OCI-LY1 (cell line): Measurements from ENCODE around the gene PWP1.

Experiments used
- H2AFZ ChIP-seq: fragments of 200-600 bp; sonication (generic), shearing (Covaris generic); 2 replicates; pipeline ENCODE4 v1.6.0; 2014; ENCODE audit warnings: antibody characterized with exemption, mild to moderate bottlenecking, low read length
- H3F3A ChIP-seq: fragments of 200-600 bp; sonication (generic), shearing (Covaris generic); 2 replicates; pipeline ENCODE4 v1.6.0; 2014; ENCODE audit warnings: mild to moderate bottlenecking, antibody characterized with exemption, low read length, moderate library complexity; ENCODE audit not compliant: insufficient read depth
- H3K27ac ChIP-seq: fragments of 200-600 bp; sonication (generic); 2 replicates; pipeline ENCODE4 v1.5.1; 2014; ENCODE audit warnings: low read length, mixed run types, mild to moderate bottlenecking, low read depth; ENCODE audit not compliant: poor library complexity, severe bottlenecking
- H3K27me3 ChIP-seq: fragments of 200-600 bp; sonication (generic); 2 replicates; pipeline ENCODE4 v1.6.0; 2014; ENCODE audit warnings: antibody characterized with exemption, mild to moderate bottlenecking, low read length, moderate library complexity; ENCODE audit not compliant: insufficient read depth
- H3K36me3 ChIP-seq: fragments of 200-600 bp; sonication (generic); 2 replicates; pipeline ENCODE4 v1.6.1; 2014; ENCODE audit warnings: mild to moderate bottlenecking, antibody characterized with exemption, low read length, moderate library complexity, mixed read lengths; ENCODE audit not compliant: insufficient read depth
- H3K4me1 ChIP-seq: fragments of 200-600 bp; sonication (generic); 2 replicates; pipeline ENCODE4 v1.5.1; 2014; ENCODE audit warnings: mild to moderate bottlenecking, low read length, moderate library complexity; ENCODE audit not compliant: insufficient read depth, severe bottlenecking
- H3K4me2 ChIP-seq: fragments of 200-600 bp; sonication (generic), shearing (Covaris generic); 2 replicates; pipeline ENCODE4 v1.6.1; 2014; ENCODE audit warnings: low read length
- H3K4me3 ChIP-seq: fragments of 200-600 bp; sonication (generic); 2 replicates; pipeline ENCODE4 v1.5.1; 2014; ENCODE audit warnings: low read length, low read depth, mild to moderate bottlenecking, mixed read lengths; ENCODE audit not compliant: poor library complexity, severe bottlenecking
- H3K79me2 ChIP-seq: fragments of 200-600 bp; shearing (Covaris generic); 2 replicates; pipeline ENCODE4 v1.6.1; 2016; ENCODE audit warnings: mixed run types, low read length, mixed read lengths; ENCODE audit not compliant: insufficient read depth
- H3K9ac ChIP-seq: fragments of 200-600 bp; sonication (generic), shearing (Covaris generic); 2 replicates; pipeline ENCODE4 v1.6.1; 2014; ENCODE audit warnings: mild to moderate bottlenecking, low read length, mixed read lengths
- H3K9me2 ChIP-seq: fragments of 200-600 bp; sonication (generic), shearing (Covaris generic); 2 replicates; pipeline ENCODE4 v1.6.1; 2014; ENCODE audit warnings: low read depth, mild to moderate bottlenecking, low read length, mixed read lengths
- H3K9me3 ChIP-seq: fragments of 200-600 bp; shearing (Covaris generic); 2 replicates; pipeline ENCODE4 v1.6.1; 2014; ENCODE audit warnings: low read length, mixed read lengths
- H4K20me1 ChIP-seq: fragments of 200-600 bp; sonication (generic), shearing (Covaris generic); 2 replicates; pipeline ENCODE4 v1.6.0; 2016; ENCODE audit warnings: mild to moderate bottlenecking, low read length; ENCODE audit not compliant: insufficient read depth
- EZH2 ChIP-seq: fragments of 200-600 bp; sonication (generic), shearing (Covaris generic); IDR thresholded peaks from 2 replicates; pipeline ENCODE4 v1.8.0; 2017; ENCODE audit warnings: borderline replicate concordance, mixed run types, mild to moderate bottlenecking, antibody characterized with exemption, low read length, moderate library complexity, mixed read lengths
- TF ChIP-seq, protein P1 (sequence below): fragments of 200-600 bp; sonication (generic), shearing (Covaris generic); IDR thresholded peaks from 2 replicates; pipeline ENCODE4 v1.5.1; 2017; ENCODE audit warnings: mild to moderate bottlenecking, antibody characterized with exemption, low read length, moderate library complexity, mixed read lengths

The PWP1 gene

DNA sequence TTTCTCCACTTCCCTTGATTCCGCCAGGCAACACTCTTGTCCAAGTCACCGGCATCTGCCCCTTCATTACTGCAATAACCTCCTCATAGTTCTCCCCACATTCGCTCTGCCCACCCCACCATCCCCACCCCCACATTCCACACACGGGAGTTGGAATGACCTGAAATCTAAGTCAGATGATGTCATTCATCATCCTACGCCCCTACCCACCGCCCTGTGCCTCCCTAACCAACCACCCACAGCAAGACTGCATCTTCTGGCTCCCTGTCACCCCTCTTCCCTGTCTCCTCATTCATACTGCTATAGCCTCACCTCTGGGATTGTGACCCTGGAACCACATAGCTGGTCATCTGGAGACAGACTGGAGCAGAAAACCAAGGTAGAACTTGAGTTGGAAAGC, 7.9 kb upstream of the PWP1 start:
- H2AFZ ChIP-seq: no peak overlapping the region
- H3K9ac ChIP-seq: no peak overlapping the region
- H3K4me2 ChIP-seq: no peak overlapping the region

DNA sequence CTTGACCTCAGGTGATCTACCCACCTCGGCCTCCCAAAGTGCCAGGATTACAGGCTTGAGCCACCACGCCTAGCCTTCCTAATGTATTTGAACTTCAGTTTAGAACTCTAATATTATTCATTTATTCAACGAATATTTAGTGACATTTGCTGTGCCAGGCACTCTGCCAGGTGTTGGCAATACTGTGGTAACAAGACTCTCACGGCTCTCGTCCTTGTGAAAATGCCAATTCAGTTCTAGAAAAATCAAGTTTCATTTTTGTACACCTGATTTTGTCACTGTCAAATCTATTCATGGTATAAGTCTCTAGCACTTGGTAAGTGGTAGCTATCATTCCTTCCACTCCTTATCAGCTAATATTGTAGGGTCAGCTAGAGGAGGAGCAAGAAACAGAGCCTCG, 6.3 kb upstream of the PWP1 start:
- H3F3A ChIP-seq: no peaks in the 10 kb centered on the region
- no peaks in the 10 kb centered on the region for H3K79me2 ChIP-seq
- H3K4me3 ChIP-seq: no peak overlapping the region
- no peak overlapping the region for H3K4me2 ChIP-seq
- no peak overlapping the region for H3K27ac ChIP-seq
- H3K4me1 ChIP-seq: no peaks in the 10 kb centered on the region
- no peaks in the 10 kb centered on the region for H3K9me3 ChIP-seq
- no peaks in the 10 kb centered on the region for H3K9me2 ChIP-seq
- H3K36me3 ChIP-seq: no peaks in the 10 kb centered on the region; the same call in 1 of the 2 replicates
- TF ChIP-seq, protein P1, sequence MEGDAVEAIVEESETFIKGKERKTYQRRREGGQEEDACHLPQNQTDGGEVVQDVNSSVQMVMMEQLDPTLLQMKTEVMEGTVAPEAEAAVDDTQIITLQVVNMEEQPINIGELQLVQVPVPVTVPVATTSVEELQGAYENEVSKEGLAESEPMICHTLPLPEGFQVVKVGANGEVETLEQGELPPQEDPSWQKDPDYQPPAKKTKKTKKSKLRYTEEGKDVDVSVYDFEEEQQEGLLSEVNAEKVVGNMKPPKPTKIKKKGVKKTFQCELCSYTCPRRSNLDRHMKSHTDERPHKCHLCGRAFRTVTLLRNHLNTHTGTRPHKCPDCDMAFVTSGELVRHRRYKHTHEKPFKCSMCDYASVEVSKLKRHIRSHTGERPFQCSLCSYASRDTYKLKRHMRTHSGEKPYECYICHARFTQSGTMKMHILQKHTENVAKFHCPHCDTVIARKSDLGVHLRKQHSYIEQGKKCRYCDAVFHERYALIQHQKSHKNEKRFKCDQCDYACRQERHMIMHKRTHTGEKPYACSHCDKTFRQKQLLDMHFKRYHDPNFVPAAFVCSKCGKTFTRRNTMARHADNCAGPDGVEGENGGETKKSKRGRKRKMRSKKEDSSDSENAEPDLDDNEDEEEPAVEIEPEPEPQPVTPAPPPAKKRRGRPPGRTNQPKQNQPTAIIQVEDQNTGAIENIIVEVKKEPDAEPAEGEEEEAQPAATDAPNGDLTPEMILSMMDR: no peak
- no peak for TF ChIP-seq EZH2
- no peak overlapping the region for H2AFZ ChIP-seq
- H3K27me3 ChIP-seq: no peaks in the 10 kb centered on the region
- no peak overlapping the region for H3K9ac ChIP-seq
- no peaks in the 10 kb centered on the region for H4K20me1 ChIP-seq

More for the DNA sequence above, 7.9 kb upstream of the PWP1 start:
- Histone ChIP-seq H3K79me2 (no peaks in the 10 kb centered on the region), H3K36me3 (no peaks in the 10 kb centered on the region), H3K4me3 (no peak overlapping the region), H4K20me1 (no peaks in the 10 kb centered on the region), H3K9me3 (no peaks in the 10 kb centered on the region), H3F3A (no peaks in the 10 kb centered on the region), H3K4me1 (no peaks in the 10 kb centered on the region), H3K27me3 (no peaks in the 10 kb centered on the region), H3K27ac (no peak overlapping the region), H3K9me2 (no peaks in the 10 kb centered on the region)
- TF ChIP-seq, protein P1: no peak
- TF ChIP-seq EZH2: no peak

DNA sequence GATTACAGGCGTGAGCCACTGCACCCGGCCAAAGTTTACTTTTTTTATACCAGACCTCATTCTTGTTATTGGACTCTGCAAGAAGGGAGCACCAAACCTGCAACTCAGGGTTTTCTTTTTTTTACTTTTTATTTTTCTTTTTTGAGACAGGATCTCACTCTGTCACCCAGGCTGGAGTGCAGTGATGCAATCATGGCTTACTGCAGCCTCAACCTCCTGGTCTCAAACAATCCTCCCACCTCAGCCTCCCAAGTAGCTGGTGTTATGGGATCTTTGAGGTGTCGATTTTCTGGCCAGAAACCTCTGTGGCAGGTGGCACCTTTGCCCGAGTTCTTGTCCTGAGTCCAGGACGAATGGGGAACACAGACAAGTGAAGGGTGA, 4.2 kb upstream of the PWP1 start:
- no peak overlapping the region for H3K9ac ChIP-seq
- no peaks in the 10 kb centered on the region for H3F3A ChIP-seq
- H3K4me3 ChIP-seq: no peak overlapping the region
- peaks cover 10% of the 10 kb centered on the region for H3K4me1 ChIP-seq
- H3K4me2 ChIP-seq: no peak overlapping the region
- no peak overlapping the region for H2AFZ ChIP-seq
- H3K9me2 ChIP-seq: no peaks in the 10 kb centered on the region
- no peaks in the 10 kb centered on the region for H3K9me3 ChIP-seq
- TF ChIP-seq, protein P1: no peak
- TF ChIP-seq EZH2: no peak
- no peaks in the 10 kb centered on the region for H3K27me3 ChIP-seq
- no peaks in the 10 kb centered on the region for H4K20me1 ChIP-seq
- H3K36me3 ChIP-seq: no peaks in the 10 kb centered on the region; the same call in 1 of the 2 replicates
- H3K79me2 ChIP-seq: peaks cover 5% of the 10 kb centered on the region
- no peak overlapping the region for H3K27ac ChIP-seq
